Measurements from ENCODE around the gene TLR6. TPM values are rescaled to one million over a fixed set of nuclear protein-coding genes. Genes with fewer than 3 reads are reported as not detected.

Gene TLR6
- total RNA-seq, 2 donors from 2014 or later = 0.99 to 1.8 TPM

DNA sequence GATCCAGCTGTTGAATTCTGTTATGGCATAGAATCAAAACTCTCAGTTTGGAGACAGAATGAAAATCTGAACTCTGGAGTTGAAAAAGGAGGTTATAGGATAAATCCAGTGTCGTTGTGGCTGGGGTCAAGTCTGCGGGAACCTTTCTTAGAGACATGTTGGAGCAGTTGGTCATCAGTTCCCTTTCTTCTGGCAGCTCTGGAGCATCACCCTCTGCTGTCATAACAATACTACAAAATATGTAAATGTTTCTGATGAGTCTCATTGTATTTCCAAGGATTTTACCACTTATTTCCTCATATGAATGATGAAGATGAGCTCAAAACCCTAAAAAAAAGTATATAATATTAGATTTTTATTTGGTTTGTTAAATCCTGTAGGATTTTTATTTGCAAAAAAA is 81.3 kb downstream of the TLR6 start:
- 80 to 93% methylated on average over 2 of the region's 2 CpGs for WGBS, 2 donors
- Histone ChIP-seq H3K4me3 (no peak overlapping the region), H3K36me3 (replicated peaks in 1 of 2; ENCODE audit: insufficient read depth in 1 of 2, low read depth in 2 of 2) (no peaks in the 10 kb centered on the region), H3K4me1 (no peaks in the 10 kb centered on the region), H3K27ac (no peak overlapping the region), H3K9me3 (no peaks in the 10 kb centered on the region), H3K27me3 (no peaks in the 10 kb centered on the region)
- TF ChIP-seq, protein P1, sequence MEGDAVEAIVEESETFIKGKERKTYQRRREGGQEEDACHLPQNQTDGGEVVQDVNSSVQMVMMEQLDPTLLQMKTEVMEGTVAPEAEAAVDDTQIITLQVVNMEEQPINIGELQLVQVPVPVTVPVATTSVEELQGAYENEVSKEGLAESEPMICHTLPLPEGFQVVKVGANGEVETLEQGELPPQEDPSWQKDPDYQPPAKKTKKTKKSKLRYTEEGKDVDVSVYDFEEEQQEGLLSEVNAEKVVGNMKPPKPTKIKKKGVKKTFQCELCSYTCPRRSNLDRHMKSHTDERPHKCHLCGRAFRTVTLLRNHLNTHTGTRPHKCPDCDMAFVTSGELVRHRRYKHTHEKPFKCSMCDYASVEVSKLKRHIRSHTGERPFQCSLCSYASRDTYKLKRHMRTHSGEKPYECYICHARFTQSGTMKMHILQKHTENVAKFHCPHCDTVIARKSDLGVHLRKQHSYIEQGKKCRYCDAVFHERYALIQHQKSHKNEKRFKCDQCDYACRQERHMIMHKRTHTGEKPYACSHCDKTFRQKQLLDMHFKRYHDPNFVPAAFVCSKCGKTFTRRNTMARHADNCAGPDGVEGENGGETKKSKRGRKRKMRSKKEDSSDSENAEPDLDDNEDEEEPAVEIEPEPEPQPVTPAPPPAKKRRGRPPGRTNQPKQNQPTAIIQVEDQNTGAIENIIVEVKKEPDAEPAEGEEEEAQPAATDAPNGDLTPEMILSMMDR (IDR thresholded peaks at IDR 0.05) = no peak
- TF ChIP-seq POLR2A (IDR thresholded peaks at IDR 0.05) = no peak
- ATAC-seq (no peak), DNase-seq (no peak)
- intact Hi-C loops (cut with DNase I) = no loop called here

DNA sequence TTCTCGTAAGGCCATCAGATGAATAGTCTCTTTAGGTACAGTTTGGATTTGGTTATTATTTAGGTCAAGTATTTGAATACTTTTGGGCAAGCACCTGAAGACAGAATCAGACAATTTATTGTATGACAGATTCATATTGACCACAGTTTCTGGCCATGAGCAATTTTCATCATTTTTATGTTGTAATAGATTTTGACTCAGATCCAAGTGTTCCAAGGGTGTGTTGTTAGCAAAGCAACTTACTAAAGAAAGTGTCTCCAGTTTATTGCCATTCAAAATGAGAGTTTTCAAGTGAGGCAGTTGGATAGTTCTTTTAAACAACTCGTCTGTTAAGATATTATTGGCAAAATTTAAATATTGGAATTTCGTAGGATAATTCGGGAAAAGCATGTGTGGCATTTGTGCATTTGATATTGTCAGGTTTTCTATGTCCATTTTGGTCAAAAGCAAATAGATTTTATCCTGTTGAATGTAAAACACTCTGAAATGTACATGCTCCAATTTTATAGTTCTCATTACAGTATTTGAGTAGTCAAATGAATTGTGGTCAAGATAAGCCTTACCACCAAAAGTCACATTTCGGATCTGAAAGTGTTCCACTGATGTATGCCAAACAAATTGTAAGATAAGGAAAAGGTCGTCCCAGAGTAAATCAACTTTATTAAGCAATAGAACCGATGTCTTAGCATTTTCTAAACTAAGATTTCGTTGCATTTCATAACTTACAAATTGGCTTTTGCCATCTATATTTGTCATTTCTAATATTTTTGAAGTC is 82.2 kb downstream of the TLR6 start:
- H3K4me3 ChIP-seq = no peak overlapping the region
- ATAC-seq = no peak
- no peaks in the 10 kb centered on the region for H3K36me3 ChIP-seq (replicated peaks in 1 of 2; ENCODE audit: insufficient read depth in 1 of 2, low read depth in 2 of 2)
- TF ChIP-seq, protein P1 (IDR thresholded peaks at IDR 0.05) = no peak
- TF ChIP-seq POLR2A (IDR thresholded peaks at IDR 0.05) = no peak
- intact Hi-C loops (cut with DNase I) = no loop called here
- H3K9me3 ChIP-seq = no peaks in the 10 kb centered on the region
- no peaks in the 10 kb centered on the region for H3K27me3 ChIP-seq
- no peak overlapping the region for H3K27ac ChIP-seq
- WGBS, 2 donors = 64 to 68% methylated on average over 8 of the region's 8 CpGs
- no peak for DNase-seq
- no peaks in the 10 kb centered on the region for H3K4me1 ChIP-seq

MicroRNAs within 50 kb of the gene (microRNA counts, 767-probe panel; counts per million panel counts)
- microRNA hsa-miR-574-3p (4,536 to 7,537 counts per million in 2 donors), microRNA hsa-miR-574-5p (5,066 to 8,015 counts per million in 2 donors)

Small RNA genes within 50 kb of the gene (microRNA-seq; reads per million reads assigned to microRNA genes)
- gene MIR574 (ENCODE audit: borderline number of aligned reads in 2 of 2, borderline replicate concordance in 2 of 2) = 736 to 1,134 reads per million in 2 donors

Small RNA genes within 50 kb of the gene (small RNA-seq; reads per million reads assigned to genes)
- gene MIR574 = 7.4 reads per million, percentile 90 among the genes with 10 or more reads in this experiment

Other genes starting within 250 kb of the TLR6 start
- 10 to 100 TPM; 30.6 to 32.0 TPM for gene KLF3, start 192.6 kb downstream of the TLR6 start, total RNA-seq
- gene TLR10, start 73.8 kb downstream of the TLR6 start, total RNA-seq = under 1 TPM in 1 of 2 donors, not detected in 1; 0.26 TPM
- 10 to 100 TPM; 12.2 to 20.8 TPM for gene TLR1, start 52.0 kb downstream of the TLR6 start, total RNA-seq
- 10 to 100 TPM; 30.6 to 43.2 TPM for gene FAM114A1, start 11.0 kb upstream of the TLR6 start, total RNA-seq
- gene TMEM156, start 175.6 kb upstream of the TLR6 start, total RNA-seq = 1 to 10 TPM in 1 of 2 donors, not detected in 1; 2.9 TPM
- gene KLHL5, start 205.4 kb upstream of the TLR6 start, total RNA-seq = 10 to 100 TPM in 1 of 2 donors, 1 to 10 TPM in 1; 5.9 to 14.5 TPM

Measured in body of pancreas (tissue), 4 donors.